Spleen (tissue), 11 donors: Measurements from ENCODE around the gene COCH. TPM values are rescaled to one million over a fixed set of nuclear protein-coding genes. Genes with fewer than 3 reads are reported as not detected.

Source experiments
- DNase-seq: peaks from one replicate; pipeline ENCODE4 v3.0.0-alpha.2; 2020
- H3K27ac ChIP-seq, 8 donors: fragments of 200-600 bp; sonication (generic) in 7 of 8; 1 replicate in 4 of 8; 2 replicates in 4 of 8; pipeline versions ENCODE4 v1.5.0 to v1.8.0; 2016 to 2021; ENCODE audit warnings: inconsistent platforms in 4 of 8, mild to moderate bottlenecking in 4 of 8, moderate library complexity in 1 of 8
- H3K27me3 ChIP-seq, 7 donors: fragments of 200-600 bp; sonication (generic) in 6 of 7; replicated peaks in 1 of 7; 1 replicate in 4 of 7; 2 replicates in 3 of 7; pipeline versions ENCODE4 v1.5.0 to v1.8.0; 2016 to 2021; ENCODE audit warnings: inconsistent platforms in 3 of 7, mild to moderate bottlenecking in 1 of 7
- H3K36me3 ChIP-seq, 6 donors: fragments of 200-600 bp; sonication (generic) in 5 of 6; 1 replicate in 4 of 6; 2 replicates in 2 of 6; pipeline versions ENCODE4 v1.5.0 to v1.8.0; 2016 to 2021; ENCODE audit warnings: inconsistent platforms in 2 of 6
- H3K4me1 ChIP-seq, 6 donors: fragments of 200-600 bp; sonication (generic) in 5 of 6; 1 replicate in 3 of 6; 2 replicates in 3 of 6; pipeline versions ENCODE4 v1.5.0 to v1.8.0; 2016 to 2021; ENCODE audit warnings: inconsistent platforms in 3 of 6
- H3K4me3 ChIP-seq, 8 donors: fragments of 200-600 bp; sonication (generic) in 7 of 8; 1 replicate in 4 of 8; 2 replicates in 4 of 8; pipeline versions ENCODE4 v1.5.0 to v1.8.0; 2016 to 2021; ENCODE audit warnings: inconsistent platforms in 4 of 8, mild to moderate bottlenecking in 4 of 8, moderate library complexity in 2 of 8
- H3K9me3 ChIP-seq, 8 donors: fragments of 200-600 bp; sonication (generic) in 7 of 8; 1 replicate in 4 of 8; 2 replicates in 4 of 8; pipeline versions ENCODE4 v1.5.0 to v1.8.0; 2016 to 2021; ENCODE audit warnings: inconsistent platforms in 4 of 8
- POLR2A ChIP-seq, 3 donors: fragments of 450-650 bp; IDR thresholded peaks; one replicate each; pipeline ENCODE4 v1.5.1; 2017; ENCODE audit warnings: antibody characterized with exemption in 3 of 3, mild to moderate bottlenecking in 1 of 3
- POLR2AphosphoS5 ChIP-seq, 3 donors: sonication (generic); formaldehyde crosslinking; IDR thresholded peaks; one replicate each; pipeline ENCODE4 v1.5.1; 2017; ENCODE audit warnings: antibody characterized with exemption in 3 of 3
- WGBS, 5 donors: extraction: QIAGEN DNeasy Blood & Tissue Kit in 3 of 5; methylation state at CpG; one replicate each; pipeline versions ENCODE4 v1.1.5 to v1.1.7; 2013 to 2018; 5-methylcytosine and 5-hydroxymethylcytosine counted together
- intact Hi-C: fragments of 100-400 bp; cut with DNase I; formaldehyde crosslinking; loops from one replicate; pipeline ENCODE4 v1.15.0; 2023; ENCODE audit warnings: low total_unique reads
- polyA plus RNA-seq, 3 donors: library from polyadenylated mRNA; stranded (reverse); fragments of 200-250 nt; gene quantifications; one replicate each; pipeline ENCODE4 v1.2.1, GENCODE V29; 2013
- total RNA-seq, 7 donors: library from RNA; depleted of rRNA in 3 of 7; stranded (reverse); fragments of >200 nt in 3 of 7; fragmentation: NEBNext Ultra II Directional in 4 of 7; extraction: Animal tissue kit (Norgen Biotek cat#: 25700) in 4 of 7; gene quantifications; one replicate each; pipeline versions ENCODE4 v1.1.0 to v1.2.1, GENCODE V29; 2016 to 2021
- TF ChIP-seq, protein P1 (sequence below), 11 experiments: fragments of 200-600 bp in 7 of 11; fragments of 450-650 bp in 4 of 11; sonication (generic) in 4 of 11; IDR thresholded peaks in 8 of 11; conservative IDR thresholded peaks in 3 of 11; 1 replicate in 7 of 11; 2 replicates in 4 of 11; pipeline versions ENCODE4 v1.4.0 to v1.8.0; 2016 to 2021; ENCODE audit warnings: antibody characterized with exemption in 11 of 11, inconsistent platforms in 4 of 11, mild to moderate bottlenecking in 1 of 11
- donor health status: healthy with polysubstance abuse.
- donor health status: DM: no; HTN: no; CAD: no; lungs with moderate emphysema.
- donor health status: DM: no; HTN: no; CAD: no.
- donor health status: Bipolar disorder and iron deficiency.
- donor health status: healthy.
- donor health status: DM: no; HTN: no; CAD: no.
- donor health status: DM: yes; HTN: yes; CAD: no.

The COCH gene
- total and polyA plus RNA-seq, 10 donors = 1.0 to 7.0 (median 2.2) TPM

DNA sequence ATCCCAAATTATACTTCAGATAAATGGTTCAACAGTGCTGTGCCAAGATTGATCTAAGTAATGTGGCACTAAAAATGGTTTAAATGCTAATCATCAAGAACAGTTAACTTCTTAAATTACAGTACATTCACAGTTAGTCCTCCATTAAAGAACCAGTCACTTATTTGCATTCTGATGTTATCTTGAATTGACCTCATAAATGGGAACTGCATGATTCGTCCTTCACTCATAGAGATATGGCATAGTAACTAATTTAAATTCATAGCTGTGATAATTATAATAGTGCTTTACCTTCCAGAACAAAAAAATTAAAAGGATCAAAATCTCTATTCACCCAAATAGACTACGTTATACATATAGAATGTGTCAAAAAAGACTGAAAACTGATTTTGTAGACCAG is 61.1 kb downstream of the COCH start:
- H3K27ac ChIP-seq = no peak overlapping the region
- DNase-seq = no peak
- H3K4me1 ChIP-seq = no peaks in the 10 kb centered on the region
- no peaks in the 10 kb centered on the region for H3K27me3 ChIP-seq
- H3K4me3 ChIP-seq = no peak overlapping the region
- intact Hi-C loops = no loop called here
- no peak for TF ChIP-seq POLR2AphosphoS5 (IDR thresholded peaks at IDR 0.05)
- peaks cover 0 to 90% (median 32%) of the 10 kb centered on the region in 6 donors for H3K36me3 ChIP-seq
- no peaks in the 10 kb centered on the region for H3K9me3 ChIP-seq
- WGBS, 5 donors = 91 to 95% (median 92%) methylated on average over 2 of the region's 2 CpGs

DNA sequence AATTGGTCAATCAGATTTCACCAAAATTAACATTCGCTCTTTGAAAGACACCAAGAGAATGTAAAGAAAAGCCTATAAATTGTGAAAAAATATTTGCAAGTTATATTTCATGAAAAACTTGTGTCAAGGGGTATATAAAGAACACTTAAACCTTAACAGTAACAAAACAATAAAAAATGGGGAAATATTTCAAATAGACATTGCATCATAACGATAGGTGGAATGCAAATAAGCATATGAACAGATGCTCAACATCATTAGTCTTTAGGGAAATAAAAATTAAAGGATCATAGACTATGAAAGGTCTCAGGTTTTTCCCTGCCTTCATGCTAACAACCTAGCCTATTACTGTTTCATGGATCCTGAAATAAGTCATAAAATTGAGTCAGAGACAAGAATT is 64.3 kb downstream of the COCH start:
- TF ChIP-seq POLR2AphosphoS5 (IDR thresholded peaks at IDR 0.05) (no peak), POLR2A (IDR thresholded peaks at IDR 0.05) (no peak)
- TF ChIP-seq, protein P1, sequence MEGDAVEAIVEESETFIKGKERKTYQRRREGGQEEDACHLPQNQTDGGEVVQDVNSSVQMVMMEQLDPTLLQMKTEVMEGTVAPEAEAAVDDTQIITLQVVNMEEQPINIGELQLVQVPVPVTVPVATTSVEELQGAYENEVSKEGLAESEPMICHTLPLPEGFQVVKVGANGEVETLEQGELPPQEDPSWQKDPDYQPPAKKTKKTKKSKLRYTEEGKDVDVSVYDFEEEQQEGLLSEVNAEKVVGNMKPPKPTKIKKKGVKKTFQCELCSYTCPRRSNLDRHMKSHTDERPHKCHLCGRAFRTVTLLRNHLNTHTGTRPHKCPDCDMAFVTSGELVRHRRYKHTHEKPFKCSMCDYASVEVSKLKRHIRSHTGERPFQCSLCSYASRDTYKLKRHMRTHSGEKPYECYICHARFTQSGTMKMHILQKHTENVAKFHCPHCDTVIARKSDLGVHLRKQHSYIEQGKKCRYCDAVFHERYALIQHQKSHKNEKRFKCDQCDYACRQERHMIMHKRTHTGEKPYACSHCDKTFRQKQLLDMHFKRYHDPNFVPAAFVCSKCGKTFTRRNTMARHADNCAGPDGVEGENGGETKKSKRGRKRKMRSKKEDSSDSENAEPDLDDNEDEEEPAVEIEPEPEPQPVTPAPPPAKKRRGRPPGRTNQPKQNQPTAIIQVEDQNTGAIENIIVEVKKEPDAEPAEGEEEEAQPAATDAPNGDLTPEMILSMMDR (IDR thresholded peaks at IDR 0.05 in 8 of 11, conservative IDR thresholded peaks at IDR 0.05 in 3 of 11) = no peak
- no peak for DNase-seq
- H3K4me3 ChIP-seq = no peak overlapping the region
- no peaks in the 10 kb centered on the region for H3K4me1 ChIP-seq
- H3K27me3 ChIP-seq = no peaks in the 10 kb centered on the region
- no peak overlapping the region for H3K27ac ChIP-seq
- peaks cover 0 to 93% (median 31%) of the 10 kb centered on the region in 6 donors for H3K36me3 ChIP-seq
- no peaks in the 10 kb centered on the region for H3K9me3 ChIP-seq
- whole genome bisulfite sequencing, 5 donors = 91 to 96% (median 94%) methylated on average over 2 of the region's 2 CpGs
- intact Hi-C loops = no loop called here

Other genes with a start within 250 kb of the COCH start
- gene AP4S1, start 151.1 kb downstream of the COCH start, total RNA-seq = 10 to 100 TPM; 10.7 to 22.9 (median 14.2) TPM
- 10 to 100 TPM in 1 of 3 donors, 1 to 10 TPM in 2; 6.4 to 11.1 (median 6.5) TPM for gene AP4S1, start 151.1 kb downstream of the COCH start, polyA plus RNA-seq
- 10 to 100 TPM; 32.8 to 50.1 (median 39.1) TPM for gene STRN3, start 151.8 kb downstream of the COCH start, total RNA-seq
- 10 to 100 TPM in 1 of 3 donors, 1 to 10 TPM in 2; 7.6 to 11.3 (median 9.7) TPM for gene STRN3, start 151.8 kb downstream of the COCH start, polyA plus RNA-seq